HEK293 (cell line): ENCODE data around the gene HLA-DQA1.

Experiments used
- CTCF ChIA-PET: fragments of 350-600 bp; formaldehyde crosslinking; extraction: SDS; loops from one replicate; lab custom pipeline; 2021; ENCODE audit warnings: antibody characterized with exemption; lab: Yijun Ruan, JAX
- POLR2A ChIA-PET: fragments of 300-600 bp; formaldehyde crosslinking; extraction: SDS; loops from one replicate; lab custom pipeline; 2020; ENCODE audit warnings: antibody characterized with exemption, inconsistent platforms; lab: Yijun Ruan, JAX
- H3K27ac ChIP-seq: fragments of 200-500 bp; sonication (Bioruptor generic); 2 replicates; pipeline ENCODE4 v1.5.1; 2014; ENCODE audit warnings: low read depth, low read length, control low read depth, inconsistent platforms; ENCODE audit errors: extremely low read depth
- H3K36me3 ChIP-seq, 2 experiments: fragments of 200-500 bp in 1 of 2; sonication (Bioruptor generic) in 1 of 2; 1 replicate in 1 of 2; 2 replicates in 1 of 2; pipeline ENCODE4 v1.5.1; 2014 to 2017; ENCODE audit warnings: inconsistent platforms in 2 of 2, low read length in 2 of 2; ENCODE audit not compliant: control insufficient read depth in 2 of 2, insufficient read depth in 1 of 2
- H3K4me1 ChIP-seq: fragments of 200-500 bp; sonication (Bioruptor generic); 2 replicates; pipeline ENCODE4 v1.5.1; 2014; ENCODE audit warnings: mild to moderate bottlenecking, low read length, inconsistent platforms; ENCODE audit not compliant: control insufficient read depth, insufficient read depth
- H3K4me3 ChIP-seq: 2 replicates; pipeline ENCODE4 v1.5.1; 2011; ENCODE audit warnings: low read depth, mild to moderate bottlenecking, control low read depth, low read length, moderate library complexity
- H3K9me3 ChIP-seq: fragments of 200-500 bp; sonication (Bioruptor generic); 2 replicates; pipeline ENCODE4 v1.5.1; 2014; ENCODE audit warnings: low read depth, low read length, inconsistent platforms; ENCODE audit not compliant: control insufficient read depth, insufficient read depth
- BCL11B ChIP-seq: fragments of 450-650 bp; formaldehyde crosslinking; IDR thresholded peaks from 2 replicates; pipeline ENCODE4 v1.5.1; 2016; ENCODE audit warnings: low read depth, missing biosample characterization, missing genetic modification characterization
- EGR2 ChIP-seq: fragments of 450-650 bp; formaldehyde crosslinking; IDR thresholded peaks from 2 replicates; pipeline ENCODE4 v1.5.1; 2016; ENCODE audit warnings: low read depth, missing biosample characterization, missing genetic modification characterization
- FEZF1 ChIP-seq: fragments of 450-650 bp; formaldehyde crosslinking; IDR thresholded peaks from 2 replicates; pipeline ENCODE4 v1.5.1; 2016; ENCODE audit warnings: missing biosample characterization, missing genetic modification characterization
- GLI2 ChIP-seq: fragments of 450-650 bp; formaldehyde crosslinking; IDR thresholded peaks from 2 replicates; pipeline ENCODE4; 2017; ENCODE audit warnings: missing biosample characterization, missing genetic modification characterization, low read depth, borderline replicate concordance
- IKZF3 ChIP-seq: fragments of 450-650 bp; IDR thresholded peaks from 2 replicates; pipeline ENCODE4 v1.5.0; 2018; ENCODE audit warnings: missing biosample characterization, mild to moderate bottlenecking, missing genetic modification characterization, moderate library complexity
- KLF8 ChIP-seq: fragments of 450-650 bp; formaldehyde crosslinking; IDR thresholded peaks from 2 replicates; pipeline ENCODE4 v1.5.1; 2016; ENCODE audit warnings: missing biosample characterization, missing genetic modification characterization
- MEIS1 ChIP-seq: sonication (generic); formaldehyde crosslinking; IDR thresholded peaks from 2 replicates; pipeline ENCODE4 v1.8.1; 2022; ENCODE audit warnings: missing genetic modification reagents, mild to moderate bottlenecking, borderline replicate concordance
- OSR2 ChIP-seq: fragments of 450-650 bp; formaldehyde crosslinking; IDR thresholded peaks from 2 replicates; pipeline ENCODE4 v1.5.1; 2016; ENCODE audit warnings: missing biosample characterization, missing genetic modification characterization
- YY1 ChIP-seq: fragments of 450-650 bp; formaldehyde crosslinking; IDR thresholded peaks from 2 replicates; pipeline ENCODE4 v1.5.1; 2018; ENCODE audit warnings: missing biosample characterization, missing genetic modification characterization
- ZBTB21 ChIP-seq: fragments of 450-650 bp; formaldehyde crosslinking; IDR thresholded peaks from 2 replicates; pipeline ENCODE4 v1.5.1; 2017; ENCODE audit warnings: missing biosample characterization, missing genetic modification characterization
- ZFP41 ChIP-seq: fragments of 450-650 bp; formaldehyde crosslinking; IDR thresholded peaks from 2 replicates; pipeline ENCODE4 v1.5.1; 2016; ENCODE audit warnings: missing biosample characterization, missing genetic modification characterization, borderline replicate concordance
- ZIC2 ChIP-seq: fragments of 450-650 bp; formaldehyde crosslinking; IDR thresholded peaks from 2 replicates; pipeline ENCODE4 v1.5.1; 2016; ENCODE audit warnings: missing biosample characterization, missing genetic modification characterization
- ZNF140 ChIP-seq: fragments of 450-650 bp; formaldehyde crosslinking; IDR thresholded peaks from 2 replicates; pipeline ENCODE4 v1.5.1; 2016; ENCODE audit warnings: missing biosample characterization, missing genetic modification characterization
- ZNF169 ChIP-seq: fragments of 450-650 bp; formaldehyde crosslinking; IDR thresholded peaks from 2 replicates; pipeline ENCODE4 v1.5.1; 2016; ENCODE audit warnings: missing biosample characterization, missing genetic modification characterization
- ZNF174 ChIP-seq: fragments of 450-650 bp; formaldehyde crosslinking; IDR thresholded peaks from 2 replicates; pipeline ENCODE4 v1.5.0; 2017; ENCODE audit warnings: missing biosample characterization, mild to moderate bottlenecking, missing genetic modification characterization
- ZNF311 ChIP-seq: fragments of 450-650 bp; formaldehyde crosslinking; IDR thresholded peaks from 2 replicates; pipeline ENCODE4 v1.5.1; 2017; ENCODE audit warnings: missing biosample characterization, missing genetic modification characterization, borderline replicate concordance
- ZNF510 ChIP-seq: fragments of 450-650 bp; formaldehyde crosslinking; IDR thresholded peaks from 2 replicates; pipeline ENCODE4 v1.5.1; 2018; ENCODE audit warnings: mild to moderate bottlenecking, missing genetic modification characterization, missing biosample characterization; ENCODE audit not compliant: insufficient replicate concordance
- ZNF792 ChIP-seq: fragments of 450-650 bp; formaldehyde crosslinking; IDR thresholded peaks from 2 replicates; pipeline ENCODE4 v1.5.1; 2016; ENCODE audit warnings: missing biosample characterization, missing genetic modification characterization
- ZSCAN23 ChIP-seq: fragments of 450-650 bp; formaldehyde crosslinking; IDR thresholded peaks from 2 replicates; pipeline ENCODE4 v1.5.1; 2016; ENCODE audit warnings: missing biosample characterization, missing genetic modification characterization
- ZXDB ChIP-seq: fragments of 450-650 bp; formaldehyde crosslinking; IDR thresholded peaks from 2 replicates; pipeline ENCODE4 v1.5.1; 2016; ENCODE audit warnings: missing biosample characterization, missing genetic modification characterization
- TF ChIP-seq, protein P1 (sequence below): fragments of 450-650 bp; formaldehyde crosslinking; IDR thresholded peaks from 2 replicates; pipeline ENCODE4 v1.5.1; 2017; ENCODE audit warnings: missing biosample characterization, missing genetic modification characterization
- TF ChIP-seq, protein P2 (sequence below): fragments of 450-650 bp; formaldehyde crosslinking; IDR thresholded peaks from 2 replicates; pipeline ENCODE4 v1.5.1; 2016; ENCODE audit warnings: missing biosample characterization, missing genetic modification characterization
- TF ChIP-seq, protein P3 (sequence below): fragments of 450-650 bp; formaldehyde crosslinking; IDR thresholded peaks from 2 replicates; pipeline ENCODE4 v1.5.1; 2016; ENCODE audit warnings: missing biosample characterization, missing genetic modification characterization
- TF ChIP-seq, protein P4 (sequence below): fragments of 450-650 bp; formaldehyde crosslinking; IDR thresholded peaks from 2 replicates; pipeline ENCODE4 v1.5.1; 2017; ENCODE audit warnings: missing biosample characterization, missing genetic modification characterization
- TF ChIP-seq, protein P5 (sequence below): fragments of 450-650 bp; formaldehyde crosslinking; IDR thresholded peaks from 2 replicates; pipeline ENCODE4 v1.5.1; 2016; ENCODE audit warnings: missing biosample characterization, missing genetic modification characterization
- TF ChIP-seq, protein P6 (sequence below): fragments of 450-650 bp; formaldehyde crosslinking; IDR thresholded peaks from 2 replicates; pipeline ENCODE4 v1.5.1; 2016; ENCODE audit warnings: missing biosample characterization, missing genetic modification characterization
- TF ChIP-seq, protein P7 (sequence below): fragments of 450-650 bp; formaldehyde crosslinking; IDR thresholded peaks from 2 replicates; pipeline ENCODE4 v1.5.1; 2016; ENCODE audit warnings: missing biosample characterization, missing genetic modification characterization

HLA-DQA1 gene

DNA sequence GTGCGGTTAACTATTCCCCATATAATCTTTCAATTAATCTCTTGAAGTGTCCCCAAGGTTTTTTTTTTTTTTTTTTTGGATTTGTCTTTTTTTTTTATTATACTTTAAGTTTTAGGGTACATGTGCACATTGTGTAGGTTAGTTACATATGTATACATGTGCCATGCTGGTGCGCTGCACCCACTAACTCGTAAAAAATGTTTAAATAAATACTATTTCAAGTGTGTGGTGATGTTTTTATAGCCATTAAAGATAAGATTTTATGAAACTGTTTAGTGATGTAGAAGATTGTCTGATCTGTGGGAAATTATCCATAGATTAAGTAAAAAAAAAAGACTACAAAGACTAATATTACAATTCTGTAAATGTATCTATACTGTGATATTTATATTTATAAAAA lies 12.6 kb upstream of the HLA-DQA1 start:
- Histone ChIP-seq H3K9me3 (no peaks in the 10 kb centered on the region), H3K4me1 (peaks cover 18% of the 10 kb centered on the region), H3K27ac (no peak overlapping the region), H3K4me3 (no peak overlapping the region), H3K36me3 (no peaks in the 10 kb centered on the region)
- POLR2A ChIA-PET = no interaction called here
- CTCF ChIA-PET = interaction anchor here (0.9 to 4.5 kb wide), 3 partner anchors 10 to 64 kb away, joined by 3 to 101 read pairs (median 97); partner anchors contain the start of gene HLA-DQA1
- TF ChIP-seq ZFP41 (tag by site-specific recombination) (no peak), GLI2 (tag by site-specific recombination) (0 out of 2 replicates have a peak, but pooled peaks have one; percentile 22), ZNF140 (tag by site-specific recombination) (no peak), KLF8 (tag by site-specific recombination) (0 out of 2 replicates have a peak, but pooled peaks have one; percentile 17), ZNF311 (tag by site-specific recombination) (no peak), ZIC2 (tag by site-specific recombination) (peak; percentile 27; the same call in 1 of the 2 replicates), ZSCAN23 (tag by site-specific recombination) (no peak), ZNF169 (tag by site-specific recombination) (no peak), EGR2 (peak; percentile 40; the same call in 1 of the 2 replicates), BCL11B (peak; percentile 38; the same call in 1 of the 2 replicates), OSR2 (tag by site-specific recombination) (peak; percentile 62; the same call in 1 of the 2 replicates), YY1 (tag by site-specific recombination) (no peak), ZNF174 (no peak), ZNF510 (tag by site-specific recombination) (no peak), ZXDB (tag by site-specific recombination) (peak; percentile 85), MEIS1 (CRISPR knock-in tag) (no peak), IKZF3 (tag by site-specific recombination) (peak; percentile 74), ZNF792 (0 out of 2 replicates have a peak, but pooled peaks have one; percentile 72), FEZF1 (tag by site-specific recombination) (peak; percentile 86), ZBTB21 (no peak)
- TF ChIP-seq, protein P1, sequence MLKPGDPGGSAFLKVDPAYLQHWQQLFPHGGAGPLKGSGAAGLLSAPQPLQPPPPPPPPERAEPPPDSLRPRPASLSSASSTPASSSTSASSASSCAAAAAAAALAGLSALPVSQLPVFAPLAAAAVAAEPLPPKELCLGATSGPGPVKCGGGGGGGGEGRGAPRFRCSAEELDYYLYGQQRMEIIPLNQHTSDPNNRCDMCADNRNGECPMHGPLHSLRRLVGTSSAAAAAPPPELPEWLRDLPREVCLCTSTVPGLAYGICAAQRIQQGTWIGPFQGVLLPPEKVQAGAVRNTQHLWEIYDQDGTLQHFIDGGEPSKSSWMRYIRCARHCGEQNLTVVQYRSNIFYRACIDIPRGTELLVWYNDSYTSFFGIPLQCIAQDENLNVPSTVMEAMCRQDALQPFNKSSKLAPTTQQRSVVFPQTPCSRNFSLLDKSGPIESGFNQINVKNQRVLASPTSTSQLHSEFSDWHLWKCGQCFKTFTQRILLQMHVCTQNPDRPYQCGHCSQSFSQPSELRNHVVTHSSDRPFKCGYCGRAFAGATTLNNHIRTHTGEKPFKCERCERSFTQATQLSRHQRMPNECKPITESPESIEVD = peak; percentile 83
- TF ChIP-seq, protein P2, sequence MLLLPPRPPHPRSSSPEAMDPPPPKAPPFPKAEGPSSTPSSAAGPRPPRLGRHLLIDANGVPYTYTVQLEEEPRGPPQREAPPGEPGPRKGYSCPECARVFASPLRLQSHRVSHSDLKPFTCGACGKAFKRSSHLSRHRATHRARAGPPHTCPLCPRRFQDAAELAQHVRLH (tag by site-specific recombination) = peak; percentile 83
- TF ChIP-seq, protein P3, sequence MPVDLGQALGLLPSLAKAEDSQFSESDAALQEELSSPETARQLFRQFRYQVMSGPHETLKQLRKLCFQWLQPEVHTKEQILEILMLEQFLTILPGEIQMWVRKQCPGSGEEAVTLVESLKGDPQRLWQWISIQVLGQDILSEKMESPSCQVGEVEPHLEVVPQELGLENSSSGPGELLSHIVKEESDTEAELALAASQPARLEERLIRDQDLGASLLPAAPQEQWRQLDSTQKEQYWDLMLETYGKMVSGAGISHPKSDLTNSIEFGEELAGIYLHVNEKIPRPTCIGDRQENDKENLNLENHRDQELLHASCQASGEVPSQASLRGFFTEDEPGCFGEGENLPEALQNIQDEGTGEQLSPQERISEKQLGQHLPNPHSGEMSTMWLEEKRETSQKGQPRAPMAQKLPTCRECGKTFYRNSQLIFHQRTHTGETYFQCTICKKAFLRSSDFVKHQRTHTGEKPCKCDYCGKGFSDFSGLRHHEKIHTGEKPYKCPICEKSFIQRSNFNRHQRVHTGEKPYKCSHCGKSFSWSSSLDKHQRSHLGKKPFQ (tag by site-specific recombination) = peak; percentile 55; the same call in 1 of the 2 replicates
- TF ChIP-seq, protein P4, sequence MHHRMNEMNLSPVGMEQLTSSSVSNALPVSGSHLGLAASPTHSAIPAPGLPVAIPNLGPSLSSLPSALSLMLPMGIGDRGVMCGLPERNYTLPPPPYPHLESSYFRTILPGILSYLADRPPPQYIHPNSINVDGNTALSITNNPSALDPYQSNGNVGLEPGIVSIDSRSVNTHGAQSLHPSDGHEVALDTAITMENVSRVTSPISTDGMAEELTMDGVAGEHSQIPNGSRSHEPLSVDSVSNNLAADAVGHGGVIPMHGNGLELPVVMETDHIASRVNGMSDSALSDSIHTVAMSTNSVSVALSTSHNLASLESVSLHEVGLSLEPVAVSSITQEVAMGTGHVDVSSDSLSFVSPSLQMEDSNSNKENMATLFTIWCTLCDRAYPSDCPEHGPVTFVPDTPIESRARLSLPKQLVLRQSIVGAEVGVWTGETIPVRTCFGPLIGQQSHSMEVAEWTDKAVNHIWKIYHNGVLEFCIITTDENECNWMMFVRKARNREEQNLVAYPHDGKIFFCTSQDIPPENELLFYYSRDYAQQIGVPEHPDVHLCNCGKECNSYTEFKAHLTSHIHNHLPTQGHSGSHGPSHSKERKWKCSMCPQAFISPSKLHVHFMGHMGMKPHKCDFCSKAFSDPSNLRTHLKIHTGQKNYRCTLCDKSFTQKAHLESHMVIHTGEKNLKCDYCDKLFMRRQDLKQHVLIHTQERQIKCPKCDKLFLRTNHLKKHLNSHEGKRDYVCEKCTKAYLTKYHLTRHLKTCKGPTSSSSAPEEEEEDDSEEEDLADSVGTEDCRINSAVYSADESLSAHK (tag by site-specific recombination) = peak; percentile 56
- TF ChIP-seq, protein P5, sequence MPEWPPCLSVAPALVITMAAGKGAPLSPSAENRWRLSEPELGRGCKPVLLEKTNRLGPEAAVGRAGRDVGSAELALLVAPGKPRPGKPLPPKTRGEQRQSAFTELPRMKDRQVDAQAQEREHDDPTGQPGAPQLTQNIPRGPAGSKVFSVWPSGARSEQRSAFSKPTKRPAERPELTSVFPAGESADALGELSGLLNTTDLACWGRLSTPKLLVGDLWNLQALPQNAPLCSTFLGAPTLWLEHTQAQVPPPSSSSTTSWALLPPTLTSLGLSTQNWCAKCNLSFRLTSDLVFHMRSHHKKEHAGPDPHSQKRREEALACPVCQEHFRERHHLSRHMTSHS (tag by site-specific recombination) = no peak
- TF ChIP-seq, protein P6, sequence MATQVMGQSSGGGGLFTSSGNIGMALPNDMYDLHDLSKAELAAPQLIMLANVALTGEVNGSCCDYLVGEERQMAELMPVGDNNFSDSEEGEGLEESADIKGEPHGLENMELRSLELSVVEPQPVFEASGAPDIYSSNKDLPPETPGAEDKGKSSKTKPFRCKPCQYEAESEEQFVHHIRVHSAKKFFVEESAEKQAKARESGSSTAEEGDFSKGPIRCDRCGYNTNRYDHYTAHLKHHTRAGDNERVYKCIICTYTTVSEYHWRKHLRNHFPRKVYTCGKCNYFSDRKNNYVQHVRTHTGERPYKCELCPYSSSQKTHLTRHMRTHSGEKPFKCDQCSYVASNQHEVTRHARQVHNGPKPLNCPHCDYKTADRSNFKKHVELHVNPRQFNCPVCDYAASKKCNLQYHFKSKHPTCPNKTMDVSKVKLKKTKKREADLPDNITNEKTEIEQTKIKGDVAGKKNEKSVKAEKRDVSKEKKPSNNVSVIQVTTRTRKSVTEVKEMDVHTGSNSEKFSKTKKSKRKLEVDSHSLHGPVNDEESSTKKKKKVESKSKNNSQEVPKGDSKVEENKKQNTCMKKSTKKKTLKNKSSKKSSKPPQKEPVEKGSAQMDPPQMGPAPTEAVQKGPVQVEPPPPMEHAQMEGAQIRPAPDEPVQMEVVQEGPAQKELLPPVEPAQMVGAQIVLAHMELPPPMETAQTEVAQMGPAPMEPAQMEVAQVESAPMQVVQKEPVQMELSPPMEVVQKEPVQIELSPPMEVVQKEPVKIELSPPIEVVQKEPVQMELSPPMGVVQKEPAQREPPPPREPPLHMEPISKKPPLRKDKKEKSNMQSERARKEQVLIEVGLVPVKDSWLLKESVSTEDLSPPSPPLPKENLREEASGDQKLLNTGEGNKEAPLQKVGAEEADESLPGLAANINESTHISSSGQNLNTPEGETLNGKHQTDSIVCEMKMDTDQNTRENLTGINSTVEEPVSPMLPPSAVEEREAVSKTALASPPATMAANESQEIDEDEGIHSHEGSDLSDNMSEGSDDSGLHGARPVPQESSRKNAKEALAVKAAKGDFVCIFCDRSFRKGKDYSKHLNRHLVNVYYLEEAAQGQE = no peak
- TF ChIP-seq, protein P7, sequence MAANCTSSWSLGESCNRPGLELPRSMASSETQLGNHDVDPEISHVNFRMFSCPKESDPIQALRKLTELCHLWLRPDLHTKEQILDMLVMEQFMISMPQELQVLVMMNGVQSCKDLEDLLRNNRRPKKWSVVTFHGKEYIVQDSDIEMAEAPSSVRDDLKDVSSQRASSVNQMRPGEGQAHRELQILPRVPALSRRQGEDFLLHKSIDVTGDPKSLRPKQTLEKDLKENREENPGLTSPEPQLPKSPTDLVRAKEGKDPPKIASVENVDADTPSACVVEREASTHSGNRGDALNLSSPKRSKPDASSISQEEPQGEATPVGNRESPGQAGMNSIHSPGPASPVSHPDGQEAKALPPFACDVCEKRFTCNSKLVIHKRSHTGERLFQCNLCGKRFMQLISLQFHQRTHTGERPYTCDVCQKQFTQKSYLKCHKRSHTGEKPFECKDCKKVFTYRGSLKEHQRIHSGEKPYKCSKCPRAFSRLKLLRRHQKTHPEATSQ (tag by site-specific recombination) = no peak
